ENCODE results near the gene SAFB.

- TF ChIP-seq RAD21 (IDR thresholded peaks at IDR 0.05; ENCODE audit: low read depth), result no peak
- TF ChIP-seq CTCF (IDR thresholded peaks at IDR 0.05 in 2 of 3, conservative IDR thresholded peaks at IDR 0.05 in 1 of 3; ENCODE audit: borderline replicate concordance in 1 of 3, insufficient read depth in 1 of 3, low read depth in 2 of 3, low read length in 2 of 3), result no peak
- TF ChIP-seq EZH2 (IDR thresholded peaks at IDR 0.05), result no peak
- TF ChIP-seq EZH2phosphoT487 (IDR thresholded peaks at IDR 0.05; ENCODE audit: borderline replicate concordance), result no peak
Measured at GRCh38 chr19:5579286-5579685, 43.6 kb upstream of the SAFB start.
